SK-N-SH (cell line): ENCODE data around the gene EDIL3. TPM values are rescaled to one million over a fixed set of nuclear protein-coding genes. Genes with fewer than 3 reads are reported as not detected.

Source experiments
- CTCF ChIA-PET: fragments of 300-600, 350-600 bp; formaldehyde crosslinking; extraction: SDS; loops from one replicate; lab custom pipeline; 2021; lab: Yijun Ruan, JAX
- POLR2A ChIA-PET: fragments of 350-600 bp; sonication (Branson Sonifier 250); formaldehyde crosslinking; extraction: SDS; loops from one replicate; lab custom pipeline; 2020; ENCODE audit warnings: antibody characterized with exemption, inconsistent platforms; lab: Yijun Ruan, JAX
- DNase-seq: peaks from one replicate; pipeline ENCODE4 v3.0.0; 2012
- H2AFZ ChIP-seq: fragments of 200-600 bp; sonication (generic); 2 replicates; pipeline ENCODE4 v1.8.1; 2016; ENCODE audit warnings: antibody characterized with exemption, mild to moderate bottlenecking, low read depth
- H3F3A ChIP-seq: fragments of 200-600 bp; sonication (generic); replicated peaks from 2 replicates; pipeline ENCODE3; 2016; ENCODE audit warnings: antibody characterized with exemption, mild to moderate bottlenecking; ENCODE audit not compliant: insufficient read depth
- H3K27ac ChIP-seq, 2 experiments: fragments of 200-500 bp in 1 of 2; fragments of 200-600 bp in 1 of 2; sonication (Bioruptor generic) in 1 of 2; sonication (generic), shearing (Covaris generic) in 1 of 2; 2 replicates each; pipeline versions ENCODE4 v1.5.1 to v1.6.1; 2014 to 2016; ENCODE audit warnings: low read depth in 2 of 2, inconsistent platforms in 1 of 2, low read length in 1 of 2, mild to moderate bottlenecking in 1 of 2, mixed read lengths in 1 of 2
- H3K27me3 ChIP-seq: fragments of 200-600 bp; sonication (generic), shearing (Covaris generic); 2 replicates; pipeline ENCODE4 v1.6.1; 2016; ENCODE audit warnings: mixed run types; ENCODE audit not compliant: insufficient read depth
- H3K36me3 ChIP-seq, 2 experiments: fragments of 200-500 bp in 1 of 2; fragments of 200-600 bp in 1 of 2; sonication (Bioruptor generic) in 1 of 2; sonication (generic) in 1 of 2; replicated peaks in 1 of 2; 2 replicates each; pipeline versions ENCODE3 to v1.5.1; 2014 to 2016; ENCODE audit warnings: low read length in 1 of 2, mild to moderate bottlenecking in 1 of 2; ENCODE audit not compliant: insufficient read depth in 2 of 2, control insufficient read depth in 1 of 2
- H3K4me1 ChIP-seq, 2 experiments: fragments of 200-500 bp in 1 of 2; fragments of 200-600 bp in 1 of 2; sonication (Bioruptor generic) in 1 of 2; sonication (generic), shearing (Covaris generic) in 1 of 2; 2 replicates each; pipeline versions ENCODE4 v1.5.1 to v1.6.1; 2014 to 2016; ENCODE audit warnings: low read depth in 1 of 2, low read length in 1 of 2, mixed run types in 1 of 2; ENCODE audit not compliant: insufficient read depth in 2 of 2, control insufficient read depth in 1 of 2
- H3K4me2 ChIP-seq: fragments of 200-600 bp; sonication (generic), shearing (Covaris generic); 2 replicates; pipeline ENCODE4 v1.6.1; 2017; ENCODE audit warnings: mixed run types
- H3K4me3 ChIP-seq, 2 experiments: fragments of 200-500 bp in 1 of 2; fragments of 200-600 bp in 1 of 2; sonication (Bioruptor generic) in 1 of 2; sonication (generic), shearing (Covaris generic) in 1 of 2; 2 replicates each; pipeline versions ENCODE4 v1.5.1 to v1.8.1; 2014 to 2016; ENCODE audit warnings: low read depth in 2 of 2, inconsistent platforms in 1 of 2, low read length in 1 of 2, mild to moderate bottlenecking in 1 of 2, mixed read lengths in 1 of 2, moderate library complexity in 1 of 2
- H3K79me2 ChIP-seq: fragments of 200-600 bp; sonication (generic); 2 replicates; pipeline ENCODE4 v1.8.1; 2017; ENCODE audit warnings: mild to moderate bottlenecking; ENCODE audit not compliant: insufficient read depth
- H3K9ac ChIP-seq: fragments of 200-600 bp; sonication (generic); 2 replicates; pipeline ENCODE4 v1.6.1; 2017; ENCODE audit warnings: mixed run types
- H3K9me2 ChIP-seq: fragments of 200-600 bp; sonication (generic); 2 replicates; pipeline ENCODE4 v1.6.1; 2017; ENCODE audit warnings: mixed run types
- H3K9me3 ChIP-seq: fragments of 200-600 bp; sonication (generic); 2 replicates; pipeline ENCODE4 v1.6.1; 2017; ENCODE audit warnings: mixed run types, mild to moderate bottlenecking, moderate library complexity
- H4K20me1 ChIP-seq: fragments of 200-600 bp; sonication (generic); 2 replicates; pipeline ENCODE4 v1.6.1; 2017; ENCODE audit warnings: mild to moderate bottlenecking, mixed run types; ENCODE audit not compliant: insufficient read depth
- EP300 ChIP-seq, 2 experiments: IDR thresholded peaks; 2 replicates each; pipeline versions ENCODE4 v1.4.0 to v1.6.1; 2012; ENCODE audit warnings: borderline replicate concordance in 1 of 2, low read depth in 1 of 2, low read length in 1 of 2
- EZH2phosphoT487 ChIP-seq: fragments of 200-600 bp; sonication (generic); IDR thresholded peaks from 2 replicates; pipeline ENCODE4 v1.6.1; 2017; ENCODE audit warnings: low read depth, mixed run types, mild to moderate bottlenecking, antibody characterized with exemption, moderate library complexity, borderline replicate concordance
- FOSL2 ChIP-seq: IDR thresholded peaks from 2 replicates; pipeline ENCODE4 v1.4.0; 2012; ENCODE audit warnings: low read depth, mild to moderate bottlenecking, moderate library complexity, borderline replicate concordance
- FOXJ3 ChIP-seq: sonication (generic); formaldehyde crosslinking; IDR thresholded peaks from 2 replicates; pipeline ENCODE4 v1.5.1; 2020; ENCODE audit warnings: mild to moderate bottlenecking, missing genetic modification reagents
- GATA2 ChIP-seq: sonication (generic); formaldehyde crosslinking; IDR thresholded peaks from 2 replicates; pipeline ENCODE4 v1.5.0; 2020; ENCODE audit warnings: mild to moderate bottlenecking, missing genetic modification reagents
- IRF3 ChIP-seq: fragments of 150-350 bp; IDR thresholded peaks from 2 replicates; pipeline ENCODE4 v1.6.1; 2016; ENCODE audit warnings: mild to moderate bottlenecking, low read depth, low read length
- MEF2A ChIP-seq: IDR thresholded peaks from 2 replicates; pipeline ENCODE4 v1.4.0; 2012; ENCODE audit warnings: low read depth, borderline replicate concordance
- MXI1 ChIP-seq: IDR thresholded peaks from 2 replicates; pipeline ENCODE4 v1.6.1; 2012; ENCODE audit warnings: mild to moderate bottlenecking, low read depth, low read length, improper control_type of control experiment
- NFIC ChIP-seq: IDR thresholded peaks from 2 replicates; pipeline ENCODE4 v1.4.0; 2012; ENCODE audit warnings: borderline replicate concordance
- RAD21 ChIP-seq: IDR thresholded peaks from 2 replicates; pipeline ENCODE4 v1.6.1; 2012; ENCODE audit warnings: mild to moderate bottlenecking, low read length
- RCOR1 ChIP-seq: fragments of 150-350 bp; IDR thresholded peaks from 2 replicates; pipeline ENCODE4 v1.6.1; 2017; ENCODE audit warnings: antibody characterized with exemption, low read length
- SMC3 ChIP-seq: IDR thresholded peaks from 2 replicates; pipeline ENCODE4 v1.6.1; 2012; ENCODE audit warnings: low read depth, low read length, improper control_type of control experiment
- TAF1 ChIP-seq: IDR thresholded peaks from 2 replicates; pipeline ENCODE4 v1.6.1; 2012; ENCODE audit warnings: low read depth, mild to moderate bottlenecking, low read length, moderate library complexity, borderline replicate concordance
- TEAD4 ChIP-seq: IDR thresholded peaks from 2 replicates; pipeline ENCODE4 v1.4.0; 2012; ENCODE audit warnings: mild to moderate bottlenecking, borderline replicate concordance; ENCODE audit not compliant: insufficient read depth
- USF1 ChIP-seq: IDR thresholded peaks from 2 replicates; pipeline ENCODE4 v1.4.0; 2012; ENCODE audit warnings: low read depth, borderline replicate concordance
- USF2 ChIP-seq: fragments of 150-350 bp; IDR thresholded peaks from 2 replicates; pipeline ENCODE4 v1.6.1; 2017; ENCODE audit warnings: antibody characterized with exemption, low read length, low read depth, borderline replicate concordance
- YY1 ChIP-seq: IDR thresholded peaks from 2 replicates; pipeline ENCODE4 v1.4.0; 2012; ENCODE audit warnings: low read depth, mild to moderate bottlenecking
- ZBTB33 ChIP-seq: IDR thresholded peaks from 2 replicates; pipeline ENCODE4 v1.4.0; 2012; ENCODE audit warnings: low read depth, borderline replicate concordance
- WGBS: methylation state at CpG from one replicate; pipeline ENCODE4 v1.1.6; 2017; ENCODE audit warnings: low lambda C conversion rate; 5-methylcytosine and 5-hydroxymethylcytosine counted together
- polyA plus RNA-seq, 3 experiments: library from polyadenylated mRNA; depleted of rRNA; stranded (reverse); fragments of >200 nt; gene quantifications; 2 replicates each; pipeline ENCODE4 v1.2.3, GENCODE V29; 2012

The EDIL3 gene
- polyA plus RNA-seq, 1 of the 3 experiments (the other 2 are of a cell fraction) = 51.5 TPM

- no peaks in the 10 kb centered on the region for H3F3A ChIP-seq
- no peaks in the 10 kb centered on the region for H3K4me1 ChIP-seq
- no peaks in the 10 kb centered on the region for H3K9me2 ChIP-seq
- no peak overlapping the region for H3K4me3 ChIP-seq
- H3K9ac ChIP-seq = no peak overlapping the region
- no peaks in the 10 kb centered on the region for H3K9me3 ChIP-seq
- ChIA-PET POLR2A (no interaction called here), CTCF (no interaction called here)
- no peak overlapping the region for H3K4me2 ChIP-seq
- DNase-seq = no peak
- peaks cover 2 to 9% of the 10 kb centered on the region in 2 experiments for H3K36me3 ChIP-seq
- no peaks in the 10 kb centered on the region for H3K79me2 ChIP-seq
- WGBS = 90% methylated on average over 4 of the region's 4 CpGs
- no peak overlapping the region; the same call in 1 of the 2 replicates for H2AFZ ChIP-seq
- no peaks in the 10 kb centered on the region for H4K20me1 ChIP-seq
- no peaks in the 10 kb centered on the region for H3K27me3 ChIP-seq
- TF ChIP-seq FOSL2 (no peak), USF2 (no peak), SMC3 (no peak), FOXJ3 (CRISPR knock-in tag) (no peak), RAD21 (no peak), TEAD4 (no peak), MEF2A (no peak)
- no peak overlapping the region for H3K27ac ChIP-seq
These were observed 400.8 kb downstream of the EDIL3 start for GRCh38 chr5:83983852-83984251.

- H3K79me2 ChIP-seq = no peaks in the 10 kb centered on the region
- H3K4me1 ChIP-seq = peaks cover 6 to 9% of the 10 kb centered on the region in 2 experiments; a peak in 3 of 4 replicates
- 79% methylated on average over 7 of the region's 7 CpGs for WGBS
- POLR2A ChIA-PET = no interaction called here
- no peaks in the 10 kb centered on the region for H3K9me3 ChIP-seq
- no peaks in the 10 kb centered on the region for H3K27me3 ChIP-seq
- no peaks in the 10 kb centered on the region for H3K36me3 ChIP-seq
- H3K9me2 ChIP-seq = no peaks in the 10 kb centered on the region
- CTCF ChIA-PET = no interaction called here
- no peaks in the 10 kb centered on the region for H4K20me1 ChIP-seq
- H3K27ac ChIP-seq = no peak overlapping the region
- H2AFZ ChIP-seq = no peak overlapping the region
- H3F3A ChIP-seq = peaks cover 15% of the 10 kb centered on the region
- TF ChIP-seq RAD21 (no peak), ZBTB33 (no peak), USF1 (no peak), IRF3 (no peak), EZH2phosphoT487 (no peak), TAF1 (no peak), RCOR1 (no peak), YY1 (no peak), FOXJ3 (CRISPR knock-in tag) (no peak), GATA2 (CRISPR knock-in tag) (no peak), MXI1 (no peak), FOSL2 (no peak), NFIC (no peak), EP300 (IDR thresholded peaks at IDR 0.05; ENCODE audit: borderline replicate concordance in 1 of 2, low read depth in 1 of 2, low read length in 1 of 2) (no peak)
- DNase-seq = no peak
- no peak overlapping the region for H3K4me3 ChIP-seq
- no peak overlapping the region for H3K9ac ChIP-seq
- H3K4me2 ChIP-seq = no peak overlapping the region
These were observed 410.5 kb downstream of the EDIL3 start for GRCh38 chr5:83973925-83974815.
